Tibial nerve (tissue), 4 donors: Measurements from ENCODE around the gene CPSF7. TPM values are rescaled to one million over a fixed set of nuclear protein-coding genes. Genes with fewer than 3 reads are reported as not detected.

Source experiments
- DNase-seq, 2 donors: peaks; one replicate each; pipeline ENCODE4 v3.0.0-alpha.2; 2019; ENCODE audit warnings: low spot score in 2 of 2
- H3K27ac ChIP-seq, 4 donors: fragments of 200-600 bp; sonication (generic) in 3 of 4; one replicate each; pipeline ENCODE4 v1.5.1; 2017 to 2019; ENCODE audit warnings: mild to moderate bottlenecking in 1 of 4
- H3K27me3 ChIP-seq, 2 donors: fragments of 200-600 bp; sonication (generic) in 1 of 2; one replicate each; pipeline versions ENCODE4 v1.5.1 to v1.6.0; 2017 to 2019
- H3K36me3 ChIP-seq, 3 donors: fragments of 200-600 bp; sonication (generic); one replicate each; pipeline ENCODE4 v1.5.1; 2018 to 2019
- H3K4me1 ChIP-seq, 4 donors: fragments of 200-600 bp; sonication (generic) in 3 of 4; one replicate each; pipeline ENCODE4 v1.5.1; 2017 to 2019
- H3K4me3 ChIP-seq, 4 donors: fragments of 200-600 bp; sonication (generic) in 3 of 4; one replicate each; pipeline ENCODE4 v1.5.1; 2017 to 2019; ENCODE audit warnings: mild to moderate bottlenecking in 1 of 4, moderate library complexity in 1 of 4
- H3K9me3 ChIP-seq, 4 donors: fragments of 200-600 bp; sonication (generic) in 3 of 4; one replicate each; pipeline ENCODE4 v1.5.1; 2017 to 2019
- CTCF ChIP-seq, 5 experiments: fragments of 200-600 bp in 3 of 5; fragments of 450-650 bp in 2 of 5; sonication (generic) in 3 of 5; IDR thresholded peaks; one replicate each; pipeline ENCODE4 v1.5.1; 2016 to 2019; ENCODE audit warnings: antibody characterized with exemption in 5 of 5, mild to moderate bottlenecking in 3 of 5, moderate library complexity in 2 of 5
- EP300 ChIP-seq, 2 donors: sonication (generic); formaldehyde crosslinking; IDR thresholded peaks; one replicate each; pipeline ENCODE4 v1.6.1; 2017; ENCODE audit warnings: antibody characterized with exemption in 2 of 2, mild to moderate bottlenecking in 1 of 2
- POLR2A ChIP-seq, 2 donors: fragments of 450-650 bp; IDR thresholded peaks; one replicate each; pipeline ENCODE4 v1.6.1; 2017; ENCODE audit warnings: antibody characterized with exemption in 2 of 2, mild to moderate bottlenecking in 2 of 2, moderate library complexity in 2 of 2
- WGBS, 2 donors: methylation state at CpG; one replicate each; pipeline ENCODE4 v1.1.5; 2018; 5-methylcytosine and 5-hydroxymethylcytosine counted together
- total RNA-seq, 4 donors: library from RNA; depleted of rRNA; stranded (reverse); fragments of >200 nt; gene quantifications; one replicate each; pipeline ENCODE4 v1.1.0, GENCODE V29; 2016

CPSF7 gene
- total RNA-seq, 4 donors from 2014 or later, result 38.1 to 48.6 (median 44.7) TPM

- DNase-seq, result no peak
- TF ChIP-seq CTCF (IDR thresholded peaks at IDR 0.05), result no peak
- TF ChIP-seq EP300 (IDR thresholded peaks at IDR 0.05), result no peak
- no peak for TF ChIP-seq POLR2A (IDR thresholded peaks at IDR 0.05)
- H3K4me3 ChIP-seq, result peak overlapping the region; percentile 63 to 96 (median 74)
- WGBS, 2 donors, result 0 to 1% methylated on average over 12 of the region's 12 CpGs
- H3K27me3 ChIP-seq, result no peaks in the 10 kb centered on the region
- H3K36me3 ChIP-seq, result peaks cover 0 to 37% (median 31%) of the 10 kb centered on the region in 3 donors
- peaks cover 0 to 38% (median 18%) of the 10 kb centered on the region in 4 donors for H3K4me1 ChIP-seq
- H3K27ac ChIP-seq, result peak overlapping the region; percentile 93 to 99 (median 98)
- no peaks in the 10 kb centered on the region for H3K9me3 ChIP-seq
Observed at GRCh38 chr11:61362542-61362875, 67.3 kb downstream of the CPSF7 start.

- Histone ChIP-seq H3K4me1 (peaks cover 0 to 38% (median 18%) of the 10 kb centered on the region in 4 donors), H3K36me3 (peaks cover 0 to 31% (median 26%) of the 10 kb centered on the region in 3 donors), H3K27ac (peak within 1 kb of the TSS; percentile 93 to 99 (median 98)), H3K9me3 (no peaks in the 10 kb centered on the region), H3K27me3 (no peaks in the 10 kb centered on the region), H3K4me3 (peak within 1 kb of the TSS; percentile 63 to 96 (median 74))
- 0% methylated on average over 51 to 53 of the region's 63 CpGs for WGBS, 2 donors
- TF ChIP-seq EP300 (IDR thresholded peaks at IDR 0.05) (peak; percentile 65 to 96), POLR2A (IDR thresholded peaks at IDR 0.05) (peak; percentile 60 to 74), CTCF (IDR thresholded peaks at IDR 0.05) (peak in 2 of 5 experiments; percentile 10 to 38)
- peak; percentile 83 to 87 for DNase-seq
Observed at GRCh38 chr11:61361741-61362541, 67.8 kb downstream of the CPSF7 start, which contains the start of the genes CYB561A3 and TMEM138. TSS of gene CYB561A3 (minus strand) at chr11:61361882. CDS start at chr11:61356713, 5,169 bp downstream. TSS of gene TMEM138 (plus strand) at chr11:61362374. CDS start at chr11:61364391, 2,017 bp downstream.

- Histone ChIP-seq H3K36me3 (peaks cover 0 to 30% (median 21%) of the 10 kb centered on the region in 3 donors), H3K9me3 (no peaks in the 10 kb centered on the region), H3K4me3 (peak overlapping the region; percentile 63 to 96 (median 74)), H3K27me3 (no peaks in the 10 kb centered on the region), H3K4me1 (peaks cover 0 to 38% (median 18%) of the 10 kb centered on the region in 4 donors), H3K27ac (peak overlapping the region; percentile 93 to 99 (median 98))
- DNase-seq, result no peak
- TF ChIP-seq CTCF (IDR thresholded peaks at IDR 0.05) (no peak), EP300 (IDR thresholded peaks at IDR 0.05) (no peak)
- 3 to 4% methylated on average over 22 of the region's 22 CpGs for WGBS, 2 donors
Observed at GRCh38 chr11:61361237-61361740, 68.5 kb downstream of the CPSF7 start.

- H3K27me3 ChIP-seq, result no peaks in the 10 kb centered on the region
- WGBS, 2 donors, result 87 to 92% methylated on average over 6 of the region's 6 CpGs
- no peak for TF ChIP-seq POLR2A (IDR thresholded peaks at IDR 0.05)
- TF ChIP-seq CTCF (IDR thresholded peaks at IDR 0.05), result no peak
- no peak for TF ChIP-seq EP300 (IDR thresholded peaks at IDR 0.05)
Observed at GRCh38 chr11:61359516-61359915, 70.3 kb downstream of the CPSF7 start.

GRCh38 chr11:61358566-61358965 is 71.2 kb downstream of the CPSF7 start:
- no peak overlapping the region for H3K4me3 ChIP-seq
- H3K27me3 ChIP-seq, result no peaks in the 10 kb centered on the region
- no peaks in the 10 kb centered on the region for H3K9me3 ChIP-seq
- TF ChIP-seq CTCF (IDR thresholded peaks at IDR 0.05) (no peak), EP300 (IDR thresholded peaks at IDR 0.05) (no peak), POLR2A (IDR thresholded peaks at IDR 0.05) (no peak)
- no peak for DNase-seq
- H3K4me1 ChIP-seq, result peaks cover 0 to 36% (median 21%) of the 10 kb centered on the region in 4 donors
- peaks cover 0 to 30% (median 3%) of the 10 kb centered on the region in 3 donors for H3K36me3 ChIP-seq
- WGBS, 2 donors, result 96% methylated on average over 11 of the region's 11 CpGs
- no peak overlapping the region for H3K27ac ChIP-seq

More at GRCh38 chr11:61359516-61359915, 70.3 kb downstream of the CPSF7 start:
- peaks cover 0 to 28% (median 4%) of the 10 kb centered on the region in 3 donors for H3K36me3 ChIP-seq
- H3K4me1 ChIP-seq, result peaks cover 0 to 38% (median 19%) of the 10 kb centered on the region in 4 donors
- no peak for DNase-seq
- H3K4me3 ChIP-seq, result no peak overlapping the region
- H3K9me3 ChIP-seq, result no peaks in the 10 kb centered on the region
- H3K27ac ChIP-seq, result peak overlapping the region in 1 of 4 donors; percentile 49
